ENCODE data around the gene SLC16A11.
A peak's percentile ranks its signal among the peaks of the same experiment; 100 is the strongest.

Gene SLC16A11

DNA sequence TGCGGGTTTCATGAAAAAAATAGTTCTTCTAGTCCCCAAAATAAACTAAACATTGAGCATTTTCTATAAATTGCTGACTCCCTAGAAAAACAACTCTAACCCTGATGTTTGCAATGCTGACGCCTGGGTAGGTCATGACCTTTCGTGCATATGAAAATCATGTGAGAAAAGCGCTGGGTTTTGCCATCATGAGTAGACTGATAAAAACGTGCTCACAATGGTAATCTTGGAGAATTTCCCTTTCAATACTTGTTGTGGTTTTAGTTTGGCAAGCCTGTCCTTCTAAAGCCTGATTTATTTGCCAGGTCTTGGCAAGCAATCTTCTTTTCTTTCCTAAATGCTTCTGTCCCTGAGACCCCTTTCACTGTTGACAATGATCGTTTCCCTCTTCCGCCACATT lies 40.2 kb upstream of the SLC16A11 start:
- H3K4ac ChIP-seq (ENCODE audit: low read depth, low read length): no peak overlapping the region
- H3K79me2 ChIP-seq (ENCODE audit: control insufficient read depth, insufficient read depth, low read length, poor library complexity): no peaks in the 10 kb centered on the region
- H2BK12ac ChIP-seq (ENCODE audit: low read length): no peak overlapping the region
- no peak overlapping the region for H3K14ac ChIP-seq (ENCODE audit: low read length)
- no peak overlapping the region for H2AFZ ChIP-seq (ENCODE audit: insufficient read depth, low read length, poor library complexity)
- H3K4me3 ChIP-seq (ENCODE audit: low read depth, low read length): no peak overlapping the region
- H2BK5ac ChIP-seq (ENCODE audit: low read depth, low read length, poor library complexity): no peak overlapping the region
- no peaks in the 10 kb centered on the region for H3K36me3 ChIP-seq (ENCODE audit: control insufficient read depth in 1 of 2, insufficient read depth in 2 of 2, low read length in 2 of 2)
- H4K8ac ChIP-seq (ENCODE audit: low read depth, low read length): no peak overlapping the region
- no peak overlapping the region for H3K18ac ChIP-seq (ENCODE audit: low read length)
- H3K27me3 ChIP-seq (ENCODE audit: insufficient read depth, low read length): no peaks in the 10 kb centered on the region
- no peak overlapping the region for H4K12ac ChIP-seq (ENCODE audit: low read depth, low read length)
- no peak overlapping the region for H3K27ac ChIP-seq (ENCODE audit: low read depth, low read length)
- WGBS (ENCODE audit: extremely low coverage, insufficient coverage, insufficient read length): no CpG with 5 or more reads among the region's 7 CpGs
- no peak overlapping the region for H4K91ac ChIP-seq (ENCODE audit: low read depth, low read length)
- no peak overlapping the region for H3K4me2 ChIP-seq (ENCODE audit: low read length)
- H3K4me1 ChIP-seq (ENCODE audit: control insufficient read depth in 1 of 2, insufficient read depth in 2 of 2, low read length in 2 of 2): no peaks in the 10 kb centered on the region
- DNase-seq: peak in 1 of 2 donors; percentile 5
- H3K9ac ChIP-seq (ENCODE audit: low read length): no peak overlapping the region
- H2BK120ac ChIP-seq (ENCODE audit: insufficient read depth, low read length, poor library complexity): no peak overlapping the region
- H3K23ac ChIP-seq (ENCODE audit: low read length): no peak overlapping the region
- H3K79me1 ChIP-seq (ENCODE audit: low read length): no peaks in the 10 kb centered on the region
- H2AK5ac ChIP-seq (ENCODE audit: low read length): no peak overlapping the region
- no peaks in the 10 kb centered on the region for H3K9me3 ChIP-seq (ENCODE audit: insufficient read depth, low read depth, low read length)

DNA sequence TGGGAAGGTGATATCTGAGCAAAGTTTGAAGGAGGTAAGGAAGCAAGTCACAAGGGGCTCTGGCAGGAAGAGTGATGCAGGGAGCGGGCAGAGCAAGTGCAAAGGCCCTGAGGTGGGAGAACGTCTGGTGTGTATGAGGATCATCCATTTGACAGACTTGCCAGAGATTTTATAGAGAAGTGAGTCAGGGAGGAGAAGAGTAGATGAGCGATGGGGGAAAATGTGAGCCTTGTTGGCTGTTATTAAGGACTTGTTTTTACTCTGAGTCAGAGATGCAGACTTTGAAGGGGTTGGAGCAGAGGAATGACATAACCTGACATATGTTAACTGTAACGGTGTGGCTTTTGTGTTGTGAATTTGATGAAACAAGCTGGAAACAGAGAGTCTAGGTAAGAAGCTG lies 39.7 kb upstream of the SLC16A11 start:
- no peaks in the 10 kb centered on the region for H3K36me3 ChIP-seq (ENCODE audit: control insufficient read depth in 1 of 2, insufficient read depth in 2 of 2, low read length in 2 of 2)
- no peaks in the 10 kb centered on the region for H3K27me3 ChIP-seq (ENCODE audit: insufficient read depth, low read length)
- no peak overlapping the region for H4K8ac ChIP-seq (ENCODE audit: low read depth, low read length)
- H2BK12ac ChIP-seq (ENCODE audit: low read length): no peak overlapping the region
- no peak overlapping the region for H3K18ac ChIP-seq (ENCODE audit: low read length)
- H2BK5ac ChIP-seq (ENCODE audit: low read depth, low read length, poor library complexity): no peak overlapping the region
- no CpG with 5 or more reads among the region's 4 CpGs for WGBS (ENCODE audit: extremely low coverage, insufficient coverage, insufficient read length)
- H3K23ac ChIP-seq (ENCODE audit: low read length): no peak overlapping the region
- no peaks in the 10 kb centered on the region for H3K4me1 ChIP-seq (ENCODE audit: control insufficient read depth in 1 of 2, insufficient read depth in 2 of 2, low read length in 2 of 2)
- no peaks in the 10 kb centered on the region for H3K79me2 ChIP-seq (ENCODE audit: control insufficient read depth, insufficient read depth, low read length, poor library complexity)
- no peak overlapping the region for H4K12ac ChIP-seq (ENCODE audit: low read depth, low read length)
- H3K4me2 ChIP-seq (ENCODE audit: low read length): no peak overlapping the region
- H3K4me3 ChIP-seq (ENCODE audit: low read depth, low read length): no peak overlapping the region
- no peak overlapping the region for H2AFZ ChIP-seq (ENCODE audit: insufficient read depth, low read length, poor library complexity)
- H3K27ac ChIP-seq (ENCODE audit: low read depth, low read length): no peak overlapping the region
- H2AK5ac ChIP-seq (ENCODE audit: low read length): no peak overlapping the region
- no peak overlapping the region for H2BK120ac ChIP-seq (ENCODE audit: insufficient read depth, low read length, poor library complexity)
- H3K9ac ChIP-seq (ENCODE audit: low read length): no peak overlapping the region
- H3K14ac ChIP-seq (ENCODE audit: low read length): no peak overlapping the region
- no peaks in the 10 kb centered on the region for H3K79me1 ChIP-seq (ENCODE audit: low read length)
- no peak overlapping the region for H4K91ac ChIP-seq (ENCODE audit: low read depth, low read length)
- no peaks in the 10 kb centered on the region for H3K9me3 ChIP-seq (ENCODE audit: insufficient read depth, low read depth, low read length)
- no peak for DNase-seq
- H3K4ac ChIP-seq (ENCODE audit: low read depth, low read length): no peak overlapping the region

DNA sequence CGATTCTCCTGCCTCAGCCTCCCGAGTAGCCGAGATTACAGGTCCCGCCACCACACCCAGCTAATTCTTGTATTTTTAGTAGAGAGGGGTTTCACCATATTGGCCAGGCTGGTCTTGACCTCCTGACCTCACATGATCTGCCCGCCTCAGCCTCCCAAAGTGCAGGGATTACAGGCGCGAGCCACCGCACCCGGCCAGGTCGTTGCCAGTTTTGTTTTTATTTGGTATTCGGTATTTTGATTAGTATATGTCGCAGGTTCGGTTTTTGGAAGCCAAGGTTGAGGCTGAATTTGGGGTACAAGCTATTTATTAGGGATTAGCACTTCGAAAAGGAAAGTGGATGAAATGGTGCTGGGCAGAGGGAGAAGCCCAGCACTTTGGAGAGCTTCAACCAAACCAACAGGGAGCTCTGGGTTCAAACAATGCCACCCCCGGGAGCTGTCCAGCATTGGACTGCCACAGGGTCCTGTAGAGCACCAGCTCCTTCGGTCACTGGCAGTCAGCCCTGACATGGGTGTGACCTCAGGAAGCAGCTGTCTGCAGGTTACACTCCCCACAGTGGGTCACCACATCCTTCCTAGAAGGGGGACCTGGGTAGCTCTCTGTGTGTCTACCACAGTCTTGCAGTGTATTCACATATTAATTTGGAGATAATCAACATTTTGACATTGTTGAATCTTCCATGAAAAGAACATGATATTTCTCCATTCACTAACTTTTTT lies 37.6 kb upstream of the SLC16A11 start:
- H3K9ac ChIP-seq (ENCODE audit: low read length): no peak overlapping the region
- H2BK5ac ChIP-seq (ENCODE audit: low read depth, low read length, poor library complexity): no peak overlapping the region
- no peak for DNase-seq

DNA sequence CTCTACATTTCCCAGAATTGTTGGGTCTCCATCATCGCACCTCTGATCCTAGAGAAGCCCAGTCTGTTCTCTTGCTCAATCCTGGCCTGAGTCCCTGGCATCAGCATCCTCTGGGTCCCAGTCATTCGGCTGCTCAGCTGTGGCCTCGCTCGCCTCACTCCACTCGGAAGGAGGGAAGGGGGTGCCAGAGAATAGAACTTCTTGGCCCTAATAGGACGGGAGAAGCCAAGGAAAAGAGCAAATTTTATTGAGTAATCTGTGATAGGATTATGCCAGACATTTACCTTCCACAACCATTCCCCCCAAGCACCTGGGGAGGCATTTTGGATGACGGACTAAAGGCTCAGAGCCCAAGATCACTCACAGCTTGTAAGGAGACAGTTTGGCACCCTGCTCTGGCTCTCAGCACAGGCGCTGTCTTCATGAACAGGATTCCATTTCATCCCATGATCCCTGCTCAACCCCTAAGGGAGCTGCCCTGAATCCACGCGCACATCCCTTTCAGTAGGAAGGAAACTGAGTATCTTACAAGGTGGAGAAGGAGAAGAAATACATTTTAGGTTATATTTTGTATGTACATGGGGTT lies 36.7 kb upstream of the SLC16A11 start:
- no peak overlapping the region for H3K4me3 ChIP-seq (ENCODE audit: low read depth, low read length)
- H2AK5ac ChIP-seq (ENCODE audit: low read length): no peak overlapping the region
- WGBS (ENCODE audit: extremely low coverage, insufficient coverage, insufficient read length): no CpG with 5 or more reads among the region's 10 CpGs

More for the DNA sequence above, 37.6 kb upstream of the SLC16A11 start:
- Histone ChIP-seq H2BK12ac (ENCODE audit: low read length) (no peak overlapping the region), H2AK5ac (ENCODE audit: low read length) (no peak overlapping the region), H4K91ac (ENCODE audit: low read depth, low read length) (no peak overlapping the region), H3K4me1 (ENCODE audit: control insufficient read depth in 1 of 2, insufficient read depth in 2 of 2, low read length in 2 of 2) (no peaks in the 10 kb centered on the region), H4K8ac (ENCODE audit: low read depth, low read length) (no peak overlapping the region), H3K4ac (ENCODE audit: low read depth, low read length) (no peak overlapping the region), H3K36me3 (ENCODE audit: control insufficient read depth in 1 of 2, insufficient read depth in 2 of 2, low read length in 2 of 2) (no peaks in the 10 kb centered on the region), H2AFZ (ENCODE audit: insufficient read depth, low read length, poor library complexity) (no peak overlapping the region), H3K9me3 (ENCODE audit: insufficient read depth, low read depth, low read length) (no peaks in the 10 kb centered on the region), H3K79me2 (ENCODE audit: control insufficient read depth, insufficient read depth, low read length, poor library complexity) (no peaks in the 10 kb centered on the region), H3K4me3 (ENCODE audit: low read depth, low read length) (no peak overlapping the region), H3K18ac (ENCODE audit: low read length) (no peak overlapping the region), H3K14ac (ENCODE audit: low read length) (no peak overlapping the region), H3K4me2 (ENCODE audit: low read length) (no peak overlapping the region), H3K27ac (ENCODE audit: low read depth, low read length) (no peak overlapping the region), H2BK120ac (ENCODE audit: insufficient read depth, low read length, poor library complexity) (no peak overlapping the region), H4K12ac (ENCODE audit: low read depth, low read length) (no peak overlapping the region), H3K23ac (ENCODE audit: low read length) (no peak overlapping the region), H3K79me1 (ENCODE audit: low read length) (no peaks in the 10 kb centered on the region), H3K27me3 (ENCODE audit: insufficient read depth, low read length) (no peaks in the 10 kb centered on the region)
- no CpG with 5 or more reads among the region's 16 CpGs for WGBS (ENCODE audit: extremely low coverage, insufficient coverage, insufficient read length)

More for the DNA sequence above, 36.7 kb upstream of the SLC16A11 start:
- Histone ChIP-seq H2BK5ac (ENCODE audit: low read depth, low read length, poor library complexity) (no peak overlapping the region), H3K4me1 (ENCODE audit: control insufficient read depth in 1 of 2, insufficient read depth in 2 of 2, low read length in 2 of 2) (no peaks in the 10 kb centered on the region), H2BK12ac (ENCODE audit: low read length) (no peak overlapping the region), H4K8ac (ENCODE audit: low read depth, low read length) (no peak overlapping the region), H3K18ac (ENCODE audit: low read length) (no peak overlapping the region), H3K27me3 (ENCODE audit: insufficient read depth, low read length) (no peaks in the 10 kb centered on the region), H3K14ac (ENCODE audit: low read length) (no peak overlapping the region), H3K23ac (ENCODE audit: low read length) (no peak overlapping the region), H4K12ac (ENCODE audit: low read depth, low read length) (no peak overlapping the region), H2BK120ac (ENCODE audit: insufficient read depth, low read length, poor library complexity) (no peak overlapping the region), H4K91ac (ENCODE audit: low read depth, low read length) (no peak overlapping the region), H3K27ac (ENCODE audit: low read depth, low read length) (no peak overlapping the region), H3K9me3 (ENCODE audit: insufficient read depth, low read depth, low read length) (no peaks in the 10 kb centered on the region), H3K79me2 (ENCODE audit: control insufficient read depth, insufficient read depth, low read length, poor library complexity) (no peaks in the 10 kb centered on the region), H3K9ac (ENCODE audit: low read length) (peak overlapping the region; percentile 48), H3K4ac (ENCODE audit: low read depth, low read length) (no peak overlapping the region), H3K4me2 (ENCODE audit: low read length) (no peak overlapping the region), H2AFZ (ENCODE audit: insufficient read depth, low read length, poor library complexity) (no peak overlapping the region), H3K36me3 (ENCODE audit: control insufficient read depth in 1 of 2, insufficient read depth in 2 of 2, low read length in 2 of 2) (no peaks in the 10 kb centered on the region), H3K79me1 (ENCODE audit: low read length) (no peaks in the 10 kb centered on the region)
- no peak for DNase-seq

Measured in trophoblast cell (in vitro differentiated cells and primary cell).